GM12878 (cell line): Measurements from ENCODE around the gene KDF1. TPM values are rescaled to one million over a fixed set of nuclear protein-coding genes. Genes with fewer than 3 reads are reported as not detected.

Experiments
- ATAC-seq: fragments of 200-7000 bp; cut with Tn5 transposase; 3 replicates; pipeline ENCODE4 v1.9.1; 2020; ENCODE audit warnings: mild to moderate bottlenecking, moderate library complexity
- BruUV-seq: library from RNA; stranded (reverse); fragments of 400-500 nt; replicated peaks from 2 replicates; lab custom pipeline; 2021; lab: Mats Ljungman, UMichigan
- CTCF ChIA-PET: fragments of 300-600 bp; sonication (Branson Sonifier 250); formaldehyde crosslinking; extraction: SDS; loops from one replicate; lab custom pipeline; 2021; ENCODE audit warnings: inconsistent platforms; lab: Yijun Ruan, JAX
- POLR2A ChIA-PET: fragments of 350-600 bp; formaldehyde crosslinking; extraction: SDS; loops from one replicate; lab custom pipeline; 2021; ENCODE audit warnings: inconsistent platforms; lab: Charles Lee
- RAD21 ChIA-PET: fragments of 300-600 bp; sonication (Branson Sonifier 250); formaldehyde crosslinking; loops from one replicate; lab custom pipeline; 2023; ENCODE audit warnings: antibody characterized with exemption; ENCODE audit not compliant: unreplicated experiment; lab: Charles Lee
- SMC1A ChIA-PET: fragments of 300-600 bp; sonication (Branson Sonifier 250); formaldehyde crosslinking; loops from one replicate; lab custom pipeline; 2023; ENCODE audit not compliant: unreplicated experiment, uncharacterized antibody; lab: Charles Lee
- DNase-seq: peaks from one replicate; pipeline ENCODE4 v3.0.0-alpha.2; 2011; ENCODE audit warnings: low read depth, low spot score
- FAIRE-seq: peaks from 3 replicates; lab custom pipeline; 2011; peaks lifted over from hg19 to GRCh38; lab: Jason Lieb, UNC
- H2AFZ ChIP-seq: 2 replicates; pipeline ENCODE4 v1.6.0; 2011; ENCODE audit warnings: low read depth, low read length, control low read depth; ENCODE audit not compliant: control insufficient read depth
- H3K27ac ChIP-seq: 2 replicates; pipeline ENCODE4 v1.5.1; 2011; ENCODE audit warnings: control low read depth; ENCODE audit not compliant: control insufficient read depth, insufficient read depth
- H3K27me3 ChIP-seq, 2 experiments: replicated peaks in 1 of 2; 2 replicates each; pipeline versions ENCODE4 v1.6.0 to v1.6.1; 2011; ENCODE audit warnings: low read length in 1 of 2; ENCODE audit not compliant: control insufficient read depth in 2 of 2, insufficient read depth in 2 of 2
- H3K36me3 ChIP-seq, 2 experiments: 2 replicates each; pipeline ENCODE4 v1.5.1; 2011; ENCODE audit warnings: low read length in 1 of 2; ENCODE audit not compliant: control insufficient read depth in 2 of 2, insufficient read depth in 2 of 2
- H3K4me1 ChIP-seq: 2 replicates; pipeline ENCODE4 v1.6.1; 2011; ENCODE audit warnings: mild to moderate bottlenecking, low read length, moderate library complexity, mixed read lengths; ENCODE audit not compliant: control insufficient read depth, insufficient read depth
- H3K4me2 ChIP-seq: 2 replicates; pipeline ENCODE4 v1.6.0; 2011; ENCODE audit warnings: control low read depth; ENCODE audit not compliant: control insufficient read depth, insufficient read depth
- H3K4me3 ChIP-seq: fragments of 200-600 bp; sonication (generic); 2 replicates; pipeline ENCODE4 v1.5.1; 2016
- H3K79me2 ChIP-seq: 2 replicates; pipeline ENCODE4 v1.6.0; 2011; ENCODE audit warnings: low read length; ENCODE audit not compliant: control insufficient read depth, insufficient read depth
- H3K9ac ChIP-seq: 2 replicates; pipeline ENCODE4 v1.8.0; 2011; ENCODE audit warnings: low read length, control low read depth, mixed read lengths; ENCODE audit not compliant: control insufficient read depth, insufficient read depth
- H3K9me3 ChIP-seq: replicated peaks from 3 replicates; pipeline ENCODE4 v1.5.1; 2011; ENCODE audit warnings: mild to moderate bottlenecking, low read length; ENCODE audit not compliant: control insufficient read depth, insufficient read depth
- H4K20me1 ChIP-seq: 2 replicates; pipeline ENCODE4 v1.6.0; 2011; ENCODE audit not compliant: control insufficient read depth, insufficient read depth
- ETV6 ChIP-seq, 2 experiments: fragments of 450-650 bp in 1 of 2; IDR thresholded peaks in 1 of 2; conservative IDR thresholded peaks in 1 of 2; 2 replicates each; pipeline ENCODE4 v1.6.1; 2014; ENCODE audit warnings: antibody characterized with exemption in 1 of 2, borderline replicate concordance in 1 of 2, low read depth in 1 of 2, mild to moderate bottlenecking in 1 of 2, moderate library complexity in 1 of 2
- GATAD2B ChIP-seq: fragments of 450-650 bp; conservative IDR thresholded peaks from 2 replicates; pipeline ENCODE4 v1.6.1; 2017; ENCODE audit warnings: low read depth, mild to moderate bottlenecking, moderate library complexity
- HCFC1 ChIP-seq: fragments of 150-350 bp; IDR thresholded peaks from 2 replicates; pipeline ENCODE4 v1.6.1; 2014; ENCODE audit warnings: low read length
- IRF4 ChIP-seq: IDR thresholded peaks from 2 replicates; pipeline ENCODE4 v1.6.1; 2011; ENCODE audit warnings: low read depth, low read length
- RCOR1 ChIP-seq: conservative IDR thresholded peaks from 2 replicates; pipeline ENCODE4 v1.6.1; 2012; ENCODE audit warnings: low read depth, low read length, improper control_type of control experiment
- RELA ChIP-seq: fragments of 450-650 bp; IDR thresholded peaks from 2 replicates; pipeline ENCODE4 v1.8.0; 2014; ENCODE audit warnings: borderline replicate concordance; ENCODE audit not compliant: partially characterized antibody
- TAF1 ChIP-seq: IDR thresholded peaks from 2 replicates; pipeline ENCODE4 v1.6.1; 2011; ENCODE audit warnings: mild to moderate bottlenecking, low read depth, low read length, borderline replicate concordance
- ZNF217 ChIP-seq: fragments of 450-650 bp; IDR thresholded peaks from 2 replicates; pipeline ENCODE4 v1.6.1; 2017; ENCODE audit warnings: antibody characterized with exemption, mild to moderate bottlenecking
- WGBS: methylation state at CpG from one replicate; pipeline ENCODE4 v1.1.6; 2016; ENCODE audit warnings: low lambda C conversion rate; ENCODE audit not compliant: insufficient replicate concordance, insufficient coverage; ENCODE audit errors: missing lambda C conversion rate; 5-methylcytosine and 5-hydroxymethylcytosine counted together
- in situ Hi-C: fragments of 300-500 bp; cut with MboI; formaldehyde crosslinking; loops from 9 replicates; pipeline ENCODE4 v1.14.3; 2018; ENCODE audit warnings: mixed read lengths
- intact Hi-C: fragments of 100-400 bp; cut with micrococcal nuclease; formaldehyde crosslinking; loops from one replicate; pipeline ENCODE4 v1.14.2; 2022; ENCODE audit not compliant: unreplicated experiment
- polyA plus RNA-seq, 11 experiments: library from polyadenylated mRNA; depleted of rRNA in 4 of 11; unstranded in 6 of 11; stranded (reverse) in 5 of 11; fragments of >200 nt; fragmentation: Nextera tagmentation in 4 of 11; fragmentation: Illumina TruSeq in 1 of 11; extraction: Ambion mirVana in 4 of 11; extraction: Trizol in 1 of 11; gene quantifications; 1 replicate in 1 of 11; 2 replicates in 10 of 11; pipeline versions ENCODE4 v1.2.1 to v1.2.3, GENCODE V29; 2011 to 2016; ENCODE audit warnings: inconsistent platforms in 2 of 11, missing spikeins in 2 of 11, low read depth in 1 of 11
- total RNA-seq, 4 experiments: library from RNA; depleted of rRNA in 3 of 4; stranded (reverse); fragments of >200 nt in 3 of 4; fragmentation: Illumina TruSeq in 1 of 4; extraction: Trizol in 1 of 4; gene quantifications; 2 replicates each; pipeline versions ENCODE4 v1.2.1 to v1.2.3, GENCODE V29; 2013 to 2021
- TF ChIP-seq, protein P1 (sequence below): fragments of 450-650 bp; formaldehyde crosslinking; IDR thresholded peaks from 2 replicates; pipeline ENCODE4 v1.4.0; 2022; ENCODE audit warnings: mild to moderate bottlenecking, moderate library complexity

Gene KDF1
- total and polyA plus RNA-seq, 10 of the 15 experiments (the other 5 are each of a cell fraction or from before 2014, with no cell fraction given), result 0.03 to 0.13 (median 0.04) TPM; not detected in 7

DNA sequence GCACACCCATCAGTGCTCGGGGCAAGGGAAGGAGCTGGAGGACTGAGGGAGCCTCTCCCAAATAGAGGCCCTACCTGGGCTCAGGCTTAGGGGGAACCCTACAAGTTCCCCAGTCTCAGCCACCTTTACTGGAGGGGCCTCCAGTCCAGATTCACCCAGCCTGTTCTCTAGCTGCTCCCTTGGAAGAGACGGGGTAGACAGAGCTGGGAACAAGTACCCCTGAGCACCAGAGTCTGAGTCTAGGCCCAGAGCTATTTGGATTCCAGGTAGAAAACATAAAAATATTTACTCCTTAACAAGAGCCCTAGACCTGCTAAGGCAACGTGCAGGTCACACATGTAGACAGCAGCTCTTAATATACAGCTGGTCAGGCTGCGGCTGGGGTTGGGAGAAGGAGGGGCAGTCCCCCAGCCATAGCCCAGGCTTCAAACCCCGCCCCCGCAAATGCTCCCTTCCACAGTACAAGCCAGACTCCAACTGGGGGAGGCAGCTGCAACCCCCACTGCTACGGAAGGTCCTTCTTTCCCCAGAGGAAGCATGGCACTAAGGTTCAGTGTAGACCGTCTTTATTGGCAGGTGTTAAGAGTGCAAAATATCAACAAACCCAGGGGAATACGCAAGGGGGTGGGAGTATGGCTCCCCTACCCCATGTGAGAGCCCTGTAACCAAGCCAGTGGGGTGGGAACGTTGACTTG lies 44.4 kb upstream of the KDF1 start:
- ChIA-PET CTCF (interaction anchor here (0.5 to 1.2 kb wide), 2 partner anchors 42 to 100 kb away, joined by 3 to 5 read pairs; no protein-coding TSS in a partner anchor), SMC1A (no interaction called here), POLR2A (no interaction called here), RAD21 (interaction anchor here (1.4 kb wide), 1 partner anchor 95 kb away, joined by 3 read pairs; no protein-coding TSS in a partner anchor)
- 38% methylated on average over 10 of the region's 10 CpGs for WGBS
- in situ Hi-C loops, result no loop called here
- Histone ChIP-seq H3K27me3 (no peaks in the 10 kb centered on the region), H3K4me2 (no peak overlapping the region), H3K4me1 (peaks cover 3% of the 10 kb centered on the region), H2AFZ (no peak overlapping the region), H3K27ac (no peak overlapping the region), H3K36me3 (no peaks in the 10 kb centered on the region), H3K4me3 (no peak overlapping the region), H3K9me3 (no peaks in the 10 kb centered on the region), H4K20me1 (no peaks in the 10 kb centered on the region), H3K9ac (no peak overlapping the region), H3K79me2 (no peaks in the 10 kb centered on the region)
- ATAC-seq (no peak), FAIRE-seq (no peak), DNase-seq (no peak)
- BruUV-seq, result no TSS peak
- TF ChIP-seq RELA, result no peak
- intact Hi-C loops, result no loop called here

- Histone ChIP-seq H3K27me3 (no peaks in the 10 kb centered on the region), H3K4me3 (no peak overlapping the region), H4K20me1 (no peaks in the 10 kb centered on the region), H3K4me2 (no peak overlapping the region), H3K79me2 (no peaks in the 10 kb centered on the region), H3K9me3 (no peaks in the 10 kb centered on the region), H3K9ac (no peak overlapping the region), H2AFZ (no peak overlapping the region), H3K36me3 (no peaks in the 10 kb centered on the region), H3K27ac (no peak overlapping the region), H3K4me1 (peaks cover 3% of the 10 kb centered on the region)
- ATAC-seq (no peak), DNase-seq (no peak), FAIRE-seq (no peak)
- in situ Hi-C loops, result no loop called here
- no TSS peak for BruUV-seq
- ChIA-PET SMC1A (no interaction called here), CTCF (interaction anchor here (0.5 to 1.2 kb wide), 2 partner anchors 42 to 101 kb away, joined by 3 to 5 read pairs; no protein-coding TSS in a partner anchor), POLR2A (interaction anchor here (0.7 kb wide), 1 partner anchor 144 kb away, joined by 4 read pairs; no protein-coding TSS in a partner anchor), RAD21 (interaction anchor here (0.7 to 1.4 kb wide), 2 partner anchors 96 to 138 kb away, joined by 3 read pairs; no protein-coding TSS in a partner anchor)
- TF ChIP-seq ETV6 (conservative IDR thresholded peaks at IDR 0.05 in 1 of 2, IDR thresholded peaks at IDR 0.05 in 1 of 2; ENCODE audit: borderline replicate concordance in 1 of 2, low read depth in 1 of 2), result no peak
- TF ChIP-seq GATAD2B, result no peak
- TF ChIP-seq, protein P1, sequence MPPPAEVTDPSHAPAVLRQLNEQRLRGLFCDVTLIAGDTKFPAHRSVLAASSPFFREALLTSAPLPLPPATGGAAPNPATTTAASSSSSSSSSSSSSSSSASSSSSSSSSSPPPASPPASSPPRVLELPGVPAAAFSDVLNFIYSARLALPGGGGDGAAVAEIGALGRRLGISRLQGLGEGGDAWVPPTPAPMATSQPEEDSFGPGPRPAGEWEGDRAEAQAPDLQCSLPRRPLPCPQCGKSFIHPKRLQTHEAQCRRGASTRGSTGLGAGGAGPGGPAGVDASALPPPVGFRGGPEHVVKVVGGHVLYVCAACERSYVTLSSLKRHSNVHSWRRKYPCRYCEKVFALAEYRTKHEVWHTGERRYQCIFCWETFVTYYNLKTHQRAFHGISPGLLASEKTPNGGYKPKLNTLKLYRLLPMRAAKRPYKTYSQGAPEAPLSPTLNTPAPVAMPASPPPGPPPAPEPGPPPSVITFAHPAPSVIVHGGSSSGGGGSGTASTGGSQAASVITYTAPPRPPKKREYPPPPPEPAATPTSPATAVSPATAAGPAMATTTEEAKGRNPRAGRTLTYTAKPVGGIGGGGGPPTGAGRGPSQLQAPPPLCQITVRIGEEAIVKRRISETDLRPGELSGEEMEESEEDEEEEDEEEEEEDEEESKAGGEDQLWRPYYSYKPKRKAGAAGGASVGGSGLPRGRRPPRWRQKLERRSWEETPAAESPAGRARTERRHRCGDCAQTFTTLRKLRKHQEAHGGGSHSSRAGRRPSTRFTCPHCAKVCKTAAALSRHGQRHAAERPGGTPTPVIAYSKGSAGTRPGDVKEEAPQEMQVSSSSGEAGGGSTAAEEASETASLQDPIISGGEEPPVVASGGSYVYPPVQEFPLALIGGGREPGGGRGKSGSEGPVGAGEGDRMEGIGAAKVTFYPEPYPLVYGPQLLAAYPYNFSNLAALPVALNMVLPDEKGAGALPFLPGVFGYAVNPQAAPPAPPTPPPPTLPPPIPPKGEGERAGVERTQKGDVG, result no peak
- no peak for TF ChIP-seq ZNF217
- TF ChIP-seq RCOR1, result no peak
- no peak for TF ChIP-seq IRF4
- no peak for TF ChIP-seq HCFC1
- TF ChIP-seq TAF1, result no peak
- intact Hi-C loops, result no loop called here
- WGBS, result 31% methylated on average over 7 of the region's 7 CpGs
These were observed 43.6 kb upstream of the KDF1 start for GRCh38 chr1:27003745-27004470.
